ENCODE results near the gene JPH3. TPM values are rescaled to one million over a fixed set of nuclear protein-coding genes. Genes with fewer than 3 reads are reported as not detected.

Gene JPH3
- total RNA-seq, 1 experiment from 2014 or later = 32.7 TPM

- H4K5ac ChIP-seq (ENCODE audit: insufficient read length, low read depth, low read length) = no peak overlapping the region
- H3K4ac ChIP-seq (ENCODE audit: low read depth, low read length) = no peak overlapping the region
- TF ChIP-seq CTCF (conservative IDR thresholded peaks at IDR 0.05) = no peak
- no peak overlapping the region for H2AFZ ChIP-seq (ENCODE audit: low read length)
- Mint-ChIP-seq H3K36me3 (ENCODE audit: insufficient read depth in 1 of 3, low read depth in 3 of 3) (peaks cover 12 to 18% (median 12%) of the 10 kb centered on the region in 3 experiments; a peak in 6 of 7 replicates), H3K27ac (peak overlapping the region in 1 of 3 experiments; percentile 61; a peak in 1 of 7 replicates), H3K27me3 (ENCODE audit: low read depth) (no peaks in the 10 kb centered on the region), H3K4me3 (no peak overlapping the region), H3K9me3 (peaks cover 0 to 3% of the 10 kb centered on the region in 2 experiments; a peak in 2 of 5 replicates), H3K4me1 (0 out of 4 replicates have a peak, but pooled peaks cover 2 to 4% of the 10 kb centered on the region in 2 experiments)
- H3K14ac ChIP-seq (ENCODE audit: insufficient read depth, low read length) = no peak overlapping the region
- DNase-seq = no peak
- no peak overlapping the region for H2BK12ac ChIP-seq (ENCODE audit: insufficient read length, low read depth, low read length)
- H3K9ac ChIP-seq (ENCODE audit: extremely low read depth, insufficient read length, low read length) = no peak overlapping the region
- peaks cover 1% of the 10 kb centered on the region for H3K79me1 ChIP-seq (ENCODE audit: insufficient read depth, low read depth, low read length, poor library complexity, severe bottlenecking)
- H3K23me2 ChIP-seq (ENCODE audit: insufficient read length, low read depth, low read length, poor library complexity, severe bottlenecking) = no peaks in the 10 kb centered on the region
- no peaks in the 10 kb centered on the region for H3K4me1 ChIP-seq (ENCODE audit: insufficient read depth, low read length)
- no peak overlapping the region for H4K8ac ChIP-seq (replicated peaks; ENCODE audit: insufficient read length, low read depth, low read length)
- WGBS (ENCODE audit: extremely low coverage, insufficient read length, low lambda C conversion rate) = no CpG with 5 or more reads among the region's 9 CpGs
- H3T11ph ChIP-seq (ENCODE audit: low read length) = no peak overlapping the region
- H3K18ac ChIP-seq (ENCODE audit: insufficient read length, low read depth, low read length) = no peak overlapping the region
- H2BK120ac ChIP-seq (ENCODE audit: low read depth, low read length, poor library complexity, severe bottlenecking) = no peak overlapping the region
- no peak overlapping the region for H3K27ac ChIP-seq (ENCODE audit: insufficient read length, low read depth, low read length)
- H2BK15ac ChIP-seq (ENCODE audit: low read depth, low read length) = no peak overlapping the region
- H3K9me3 ChIP-seq (ENCODE audit: control insufficient read depth, low read depth, low read length) = no peaks in the 10 kb centered on the region
- H3K4me2 ChIP-seq (ENCODE audit: insufficient read depth, insufficient read length, low read length) = no peak overlapping the region
- H3K56ac ChIP-seq (ENCODE audit: insufficient read length, low read depth, low read length) = no peak overlapping the region
- no peak overlapping the region for H4K91ac ChIP-seq (ENCODE audit: insufficient read length, low read depth, low read length)
- H2BK20ac ChIP-seq (ENCODE audit: low read depth, low read length, poor library complexity, severe bottlenecking) = no peak overlapping the region
- no peak overlapping the region for H2BK5ac ChIP-seq (ENCODE audit: insufficient read length, low read length)
- no peaks in the 10 kb centered on the region for H3K27me3 ChIP-seq (ENCODE audit: insufficient read depth, low read length)
- H2AK5ac ChIP-seq (ENCODE audit: insufficient read length, low read length) = no peak overlapping the region
- H3K79me2 ChIP-seq (ENCODE audit: insufficient read depth, low read length) = no peaks in the 10 kb centered on the region; the same call in 1 of the 2 replicates
- H4K20me1 ChIP-seq (ENCODE audit: control insufficient read depth, insufficient read depth, insufficient read length) = no peaks in the 10 kb centered on the region
- H3K23ac ChIP-seq (ENCODE audit: insufficient read length, low read depth, low read length) = no peak overlapping the region
Measured at GRCh38 chr16:87645802-87646201, 43.5 kb downstream of the JPH3 start.

All from H9 (cell line).